SK-N-SH (cell line): ENCODE measurements around the gene PNLIPRP1. TPM values are rescaled to one million over a fixed set of nuclear protein-coding genes. Genes with fewer than 3 reads are reported as not detected.

Experiments used
- CTCF ChIA-PET: fragments of 300-600, 350-600 bp; formaldehyde crosslinking; extraction: SDS; loops from one replicate; lab custom pipeline; 2021; lab: Yijun Ruan, JAX
- POLR2A ChIA-PET: fragments of 350-600 bp; sonication (Branson Sonifier 250); formaldehyde crosslinking; extraction: SDS; loops from one replicate; lab custom pipeline; 2020; ENCODE audit warnings: antibody characterized with exemption, inconsistent platforms; lab: Yijun Ruan, JAX
- DNase-seq: peaks from one replicate; pipeline ENCODE4 v3.0.0; 2012
- H2AFZ ChIP-seq: fragments of 200-600 bp; sonication (generic); 2 replicates; pipeline ENCODE4 v1.8.1; 2016; ENCODE audit warnings: antibody characterized with exemption, mild to moderate bottlenecking, low read depth
- H3F3A ChIP-seq: fragments of 200-600 bp; sonication (generic); replicated peaks from 2 replicates; pipeline ENCODE3; 2016; ENCODE audit warnings: antibody characterized with exemption, mild to moderate bottlenecking; ENCODE audit not compliant: insufficient read depth
- H3K27ac ChIP-seq, 2 experiments: fragments of 200-500 bp in 1 of 2; fragments of 200-600 bp in 1 of 2; sonication (Bioruptor generic) in 1 of 2; sonication (generic), shearing (Covaris generic) in 1 of 2; 2 replicates each; pipeline versions ENCODE4 v1.5.1 to v1.6.1; 2014 to 2016; ENCODE audit warnings: low read depth in 2 of 2, inconsistent platforms in 1 of 2, low read length in 1 of 2, mild to moderate bottlenecking in 1 of 2, mixed read lengths in 1 of 2
- H3K27me3 ChIP-seq: fragments of 200-600 bp; sonication (generic), shearing (Covaris generic); 2 replicates; pipeline ENCODE4 v1.6.1; 2016; ENCODE audit warnings: mixed run types; ENCODE audit not compliant: insufficient read depth
- H3K36me3 ChIP-seq, 2 experiments: fragments of 200-500 bp in 1 of 2; fragments of 200-600 bp in 1 of 2; sonication (Bioruptor generic) in 1 of 2; sonication (generic) in 1 of 2; replicated peaks in 1 of 2; 2 replicates each; pipeline versions ENCODE3 to v1.5.1; 2014 to 2016; ENCODE audit warnings: low read length in 1 of 2, mild to moderate bottlenecking in 1 of 2; ENCODE audit not compliant: insufficient read depth in 2 of 2, control insufficient read depth in 1 of 2
- H3K4me1 ChIP-seq, 2 experiments: fragments of 200-500 bp in 1 of 2; fragments of 200-600 bp in 1 of 2; sonication (Bioruptor generic) in 1 of 2; sonication (generic), shearing (Covaris generic) in 1 of 2; 2 replicates each; pipeline versions ENCODE4 v1.5.1 to v1.6.1; 2014 to 2016; ENCODE audit warnings: low read depth in 1 of 2, low read length in 1 of 2, mixed run types in 1 of 2; ENCODE audit not compliant: insufficient read depth in 2 of 2, control insufficient read depth in 1 of 2
- H3K4me2 ChIP-seq: fragments of 200-600 bp; sonication (generic), shearing (Covaris generic); 2 replicates; pipeline ENCODE4 v1.6.1; 2017; ENCODE audit warnings: mixed run types
- H3K4me3 ChIP-seq, 2 experiments: fragments of 200-500 bp in 1 of 2; fragments of 200-600 bp in 1 of 2; sonication (Bioruptor generic) in 1 of 2; sonication (generic), shearing (Covaris generic) in 1 of 2; 2 replicates each; pipeline versions ENCODE4 v1.5.1 to v1.8.1; 2014 to 2016; ENCODE audit warnings: low read depth in 2 of 2, inconsistent platforms in 1 of 2, low read length in 1 of 2, mild to moderate bottlenecking in 1 of 2, mixed read lengths in 1 of 2, moderate library complexity in 1 of 2
- H3K79me2 ChIP-seq: fragments of 200-600 bp; sonication (generic); 2 replicates; pipeline ENCODE4 v1.8.1; 2017; ENCODE audit warnings: mild to moderate bottlenecking; ENCODE audit not compliant: insufficient read depth
- H3K9ac ChIP-seq: fragments of 200-600 bp; sonication (generic); 2 replicates; pipeline ENCODE4 v1.6.1; 2017; ENCODE audit warnings: mixed run types
- H3K9me2 ChIP-seq: fragments of 200-600 bp; sonication (generic); 2 replicates; pipeline ENCODE4 v1.6.1; 2017; ENCODE audit warnings: mixed run types
- H3K9me3 ChIP-seq: fragments of 200-600 bp; sonication (generic); 2 replicates; pipeline ENCODE4 v1.6.1; 2017; ENCODE audit warnings: mixed run types, mild to moderate bottlenecking, moderate library complexity
- H4K20me1 ChIP-seq: fragments of 200-600 bp; sonication (generic); 2 replicates; pipeline ENCODE4 v1.6.1; 2017; ENCODE audit warnings: mild to moderate bottlenecking, mixed run types; ENCODE audit not compliant: insufficient read depth
- CHD2 ChIP-seq: fragments of 150-350 bp; IDR thresholded peaks from 2 replicates; pipeline ENCODE4 v1.6.1; 2018; ENCODE audit warnings: low read length; ENCODE audit not compliant: partially characterized antibody
- ELF1 ChIP-seq: IDR thresholded peaks from 2 replicates; pipeline ENCODE4 v1.4.0; 2012
- EP300 ChIP-seq, 2 experiments: IDR thresholded peaks; 2 replicates each; pipeline versions ENCODE4 v1.4.0 to v1.6.1; 2012; ENCODE audit warnings: borderline replicate concordance in 1 of 2, low read depth in 1 of 2, low read length in 1 of 2
- EZH2phosphoT487 ChIP-seq: fragments of 200-600 bp; sonication (generic); IDR thresholded peaks from 2 replicates; pipeline ENCODE4 v1.6.1; 2017; ENCODE audit warnings: low read depth, mixed run types, mild to moderate bottlenecking, antibody characterized with exemption, moderate library complexity, borderline replicate concordance
- FOXJ3 ChIP-seq: sonication (generic); formaldehyde crosslinking; IDR thresholded peaks from 2 replicates; pipeline ENCODE4 v1.5.1; 2020; ENCODE audit warnings: mild to moderate bottlenecking, missing genetic modification reagents
- JUND ChIP-seq: IDR thresholded peaks from 2 replicates; pipeline ENCODE4 v1.4.0; 2012
- MEF2A ChIP-seq: IDR thresholded peaks from 2 replicates; pipeline ENCODE4 v1.4.0; 2012; ENCODE audit warnings: low read depth, borderline replicate concordance
- MXI1 ChIP-seq: IDR thresholded peaks from 2 replicates; pipeline ENCODE4 v1.6.1; 2012; ENCODE audit warnings: mild to moderate bottlenecking, low read depth, low read length, improper control_type of control experiment
- NRF1 ChIP-seq: IDR thresholded peaks from 2 replicates; pipeline ENCODE4 v1.6.1; 2012; ENCODE audit warnings: low read depth, mild to moderate bottlenecking, low read length
- RAD21 ChIP-seq: IDR thresholded peaks from 2 replicates; pipeline ENCODE4 v1.6.1; 2012; ENCODE audit warnings: mild to moderate bottlenecking, low read length
- RCOR1 ChIP-seq: fragments of 150-350 bp; IDR thresholded peaks from 2 replicates; pipeline ENCODE4 v1.6.1; 2017; ENCODE audit warnings: antibody characterized with exemption, low read length
- RFX5 ChIP-seq: IDR thresholded peaks from 2 replicates; pipeline ENCODE4 v1.6.1; 2012; ENCODE audit warnings: mild to moderate bottlenecking, improper control_type of control experiment, low read length
- RXRA ChIP-seq: IDR thresholded peaks from 2 replicates; pipeline ENCODE4 v1.4.0; 2012; ENCODE audit warnings: low read depth, mild to moderate bottlenecking, borderline replicate concordance
- SIN3A ChIP-seq: IDR thresholded peaks from 2 replicates; pipeline ENCODE4 v1.6.1; 2012; ENCODE audit warnings: low read depth, mild to moderate bottlenecking, low read length, moderate library complexity, borderline replicate concordance
- TEAD4 ChIP-seq: IDR thresholded peaks from 2 replicates; pipeline ENCODE4 v1.4.0; 2012; ENCODE audit warnings: mild to moderate bottlenecking, borderline replicate concordance; ENCODE audit not compliant: insufficient read depth
- USF2 ChIP-seq: fragments of 150-350 bp; IDR thresholded peaks from 2 replicates; pipeline ENCODE4 v1.6.1; 2017; ENCODE audit warnings: antibody characterized with exemption, low read length, low read depth, borderline replicate concordance
- WGBS: methylation state at CpG from one replicate; pipeline ENCODE4 v1.1.6; 2017; ENCODE audit warnings: low lambda C conversion rate; 5-methylcytosine and 5-hydroxymethylcytosine counted together
- polyA plus RNA-seq, 3 experiments: library from polyadenylated mRNA; depleted of rRNA; stranded (reverse); fragments of >200 nt; gene quantifications; 2 replicates each; pipeline ENCODE4 v1.2.3, GENCODE V29; 2012
- TF ChIP-seq, protein P1 (sequence below): IDR thresholded peaks from 2 replicates; pipeline ENCODE4; 2012
- TF ChIP-seq, protein P2 (sequence below): fragments of 200-600 bp; sonication (generic); IDR thresholded peaks from 2 replicates; pipeline ENCODE4 v1.6.1; 2017; ENCODE audit warnings: antibody characterized with exemption, mild to moderate bottlenecking, moderate library complexity
- TF ChIP-seq, protein P3 (sequence below): IDR thresholded peaks from 2 replicates; pipeline ENCODE4 v1.4.0; 2012; ENCODE audit warnings: low read depth, borderline replicate concordance
- TF ChIP-seq, protein P4 (sequence below): IDR thresholded peaks from 2 replicates; pipeline ENCODE4 v1.6.1; 2012; ENCODE audit warnings: mild to moderate bottlenecking, low read depth, low read length, moderate library complexity

PNLIPRP1 gene
- polyA plus RNA-seq, 1 of the 3 experiments (the other 2 are of a cell fraction), result not detected

DNA sequence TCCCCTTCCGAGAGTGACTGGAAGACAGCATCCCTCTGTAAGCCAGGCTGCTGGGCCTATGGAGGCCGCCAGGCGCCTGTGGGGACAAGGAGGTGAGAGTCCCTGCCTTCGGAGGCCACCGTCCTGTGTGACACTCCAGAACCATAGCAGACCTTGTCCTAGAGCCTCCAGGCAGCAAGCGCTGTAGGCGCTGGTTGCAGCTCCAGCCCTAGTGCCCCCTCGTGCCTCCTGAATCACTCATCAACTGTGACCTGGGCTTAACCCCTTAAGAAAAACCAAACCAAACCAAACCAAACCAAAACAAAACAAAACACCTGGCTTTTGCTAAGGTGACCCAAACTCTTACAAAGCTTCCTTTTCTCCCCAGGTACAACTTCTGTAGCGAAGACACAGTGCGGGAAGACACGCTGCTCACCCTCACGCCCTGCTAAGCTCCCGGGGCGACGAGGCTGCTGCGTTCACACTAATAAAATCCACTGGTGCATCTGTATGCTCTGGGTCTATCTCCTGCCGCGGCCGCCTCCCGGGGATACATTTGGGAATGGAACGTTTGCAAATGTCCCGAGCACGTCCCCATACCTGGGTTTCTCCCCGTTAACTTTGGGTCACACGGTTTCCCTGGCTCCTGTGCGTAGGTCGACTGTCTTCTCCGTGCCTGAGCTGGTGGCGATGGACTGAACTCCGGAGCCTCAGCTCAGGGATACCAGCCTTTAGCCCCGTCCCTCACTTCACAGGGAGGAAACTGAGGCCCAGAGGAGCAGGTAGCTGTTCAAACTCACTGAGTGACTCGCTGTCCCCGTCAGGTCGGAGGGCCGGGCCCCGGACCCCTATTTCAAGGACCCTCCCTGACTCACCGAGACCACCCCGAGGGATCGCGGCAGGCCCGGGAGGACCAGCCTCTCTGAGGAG is 18.2 kb downstream of the PNLIPRP1 start:
- Histone ChIP-seq H3K9me3 (no peaks in the 10 kb centered on the region), H3K27ac (no peak overlapping the region), H4K20me1 (no peaks in the 10 kb centered on the region), H3K9me2 (no peaks in the 10 kb centered on the region), H3K9ac (no peak overlapping the region), H3K4me3 (peak overlapping the region in 1 of 2 experiments; percentile 36; a peak in 3 of 4 replicates), H3K27me3 (no peaks in the 10 kb centered on the region), H3K4me1 (peaks cover 0 to 7% of the 10 kb centered on the region in 2 experiments; a peak in 1 of 4 replicates), H3F3A (no peaks in the 10 kb centered on the region), H3K4me2 (no peak overlapping the region), H2AFZ (no peak overlapping the region), H3K36me3 (no peaks in the 10 kb centered on the region), H3K79me2 (no peaks in the 10 kb centered on the region)
- ChIA-PET CTCF (interaction anchor here (4.5 kb wide), 1 partner anchor 18 kb away, joined by 27 read pairs; no protein-coding TSS in a partner anchor), POLR2A (no interaction called here)
- 69% methylated on average over 21 of the region's 41 CpGs for WGBS
- TF ChIP-seq, protein P1, sequence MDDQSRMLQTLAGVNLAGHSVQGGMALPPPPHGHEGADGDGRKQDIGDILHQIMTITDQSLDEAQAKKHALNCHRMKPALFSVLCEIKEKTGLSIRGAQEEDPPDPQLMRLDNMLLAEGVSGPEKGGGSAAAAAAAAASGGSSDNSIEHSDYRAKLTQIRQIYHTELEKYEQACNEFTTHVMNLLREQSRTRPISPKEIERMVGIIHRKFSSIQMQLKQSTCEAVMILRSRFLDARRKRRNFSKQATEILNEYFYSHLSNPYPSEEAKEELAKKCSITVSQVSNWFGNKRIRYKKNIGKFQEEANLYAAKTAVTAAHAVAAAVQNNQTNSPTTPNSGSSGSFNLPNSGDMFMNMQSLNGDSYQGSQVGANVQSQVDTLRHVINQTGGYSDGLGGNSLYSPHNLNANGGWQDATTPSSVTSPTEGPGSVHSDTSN, result no peak
- TF ChIP-seq SIN3A, result no peak
- no peak for TF ChIP-seq EP300 (IDR thresholded peaks at IDR 0.05; ENCODE audit: borderline replicate concordance in 1 of 2, low read depth in 1 of 2, low read length in 1 of 2)
- TF ChIP-seq FOXJ3 (CRISPR knock-in tag), result no peak
- TF ChIP-seq TEAD4, result no peak
- TF ChIP-seq RFX5, result no peak
- no peak for TF ChIP-seq ELF1
- TF ChIP-seq, protein P2, sequence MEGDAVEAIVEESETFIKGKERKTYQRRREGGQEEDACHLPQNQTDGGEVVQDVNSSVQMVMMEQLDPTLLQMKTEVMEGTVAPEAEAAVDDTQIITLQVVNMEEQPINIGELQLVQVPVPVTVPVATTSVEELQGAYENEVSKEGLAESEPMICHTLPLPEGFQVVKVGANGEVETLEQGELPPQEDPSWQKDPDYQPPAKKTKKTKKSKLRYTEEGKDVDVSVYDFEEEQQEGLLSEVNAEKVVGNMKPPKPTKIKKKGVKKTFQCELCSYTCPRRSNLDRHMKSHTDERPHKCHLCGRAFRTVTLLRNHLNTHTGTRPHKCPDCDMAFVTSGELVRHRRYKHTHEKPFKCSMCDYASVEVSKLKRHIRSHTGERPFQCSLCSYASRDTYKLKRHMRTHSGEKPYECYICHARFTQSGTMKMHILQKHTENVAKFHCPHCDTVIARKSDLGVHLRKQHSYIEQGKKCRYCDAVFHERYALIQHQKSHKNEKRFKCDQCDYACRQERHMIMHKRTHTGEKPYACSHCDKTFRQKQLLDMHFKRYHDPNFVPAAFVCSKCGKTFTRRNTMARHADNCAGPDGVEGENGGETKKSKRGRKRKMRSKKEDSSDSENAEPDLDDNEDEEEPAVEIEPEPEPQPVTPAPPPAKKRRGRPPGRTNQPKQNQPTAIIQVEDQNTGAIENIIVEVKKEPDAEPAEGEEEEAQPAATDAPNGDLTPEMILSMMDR, result no peak
- TF ChIP-seq, protein P3, sequence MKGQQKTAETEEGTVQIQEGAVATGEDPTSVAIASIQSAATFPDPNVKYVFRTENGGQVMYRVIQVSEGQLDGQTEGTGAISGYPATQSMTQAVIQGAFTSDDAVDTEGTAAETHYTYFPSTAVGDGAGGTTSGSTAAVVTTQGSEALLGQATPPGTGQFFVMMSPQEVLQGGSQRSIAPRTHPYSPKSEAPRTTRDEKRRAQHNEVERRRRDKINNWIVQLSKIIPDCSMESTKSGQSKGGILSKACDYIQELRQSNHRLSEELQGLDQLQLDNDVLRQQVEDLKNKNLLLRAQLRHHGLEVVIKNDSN, result no peak
- no peak for TF ChIP-seq MEF2A
- TF ChIP-seq CHD2, result no peak
- no peak for TF ChIP-seq RAD21
- no peak for TF ChIP-seq RXRA
- no peak for TF ChIP-seq NRF1
- TF ChIP-seq JUND, result no peak
- TF ChIP-seq, protein P4, sequence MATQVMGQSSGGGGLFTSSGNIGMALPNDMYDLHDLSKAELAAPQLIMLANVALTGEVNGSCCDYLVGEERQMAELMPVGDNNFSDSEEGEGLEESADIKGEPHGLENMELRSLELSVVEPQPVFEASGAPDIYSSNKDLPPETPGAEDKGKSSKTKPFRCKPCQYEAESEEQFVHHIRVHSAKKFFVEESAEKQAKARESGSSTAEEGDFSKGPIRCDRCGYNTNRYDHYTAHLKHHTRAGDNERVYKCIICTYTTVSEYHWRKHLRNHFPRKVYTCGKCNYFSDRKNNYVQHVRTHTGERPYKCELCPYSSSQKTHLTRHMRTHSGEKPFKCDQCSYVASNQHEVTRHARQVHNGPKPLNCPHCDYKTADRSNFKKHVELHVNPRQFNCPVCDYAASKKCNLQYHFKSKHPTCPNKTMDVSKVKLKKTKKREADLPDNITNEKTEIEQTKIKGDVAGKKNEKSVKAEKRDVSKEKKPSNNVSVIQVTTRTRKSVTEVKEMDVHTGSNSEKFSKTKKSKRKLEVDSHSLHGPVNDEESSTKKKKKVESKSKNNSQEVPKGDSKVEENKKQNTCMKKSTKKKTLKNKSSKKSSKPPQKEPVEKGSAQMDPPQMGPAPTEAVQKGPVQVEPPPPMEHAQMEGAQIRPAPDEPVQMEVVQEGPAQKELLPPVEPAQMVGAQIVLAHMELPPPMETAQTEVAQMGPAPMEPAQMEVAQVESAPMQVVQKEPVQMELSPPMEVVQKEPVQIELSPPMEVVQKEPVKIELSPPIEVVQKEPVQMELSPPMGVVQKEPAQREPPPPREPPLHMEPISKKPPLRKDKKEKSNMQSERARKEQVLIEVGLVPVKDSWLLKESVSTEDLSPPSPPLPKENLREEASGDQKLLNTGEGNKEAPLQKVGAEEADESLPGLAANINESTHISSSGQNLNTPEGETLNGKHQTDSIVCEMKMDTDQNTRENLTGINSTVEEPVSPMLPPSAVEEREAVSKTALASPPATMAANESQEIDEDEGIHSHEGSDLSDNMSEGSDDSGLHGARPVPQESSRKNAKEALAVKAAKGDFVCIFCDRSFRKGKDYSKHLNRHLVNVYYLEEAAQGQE, result no peak
- no peak for TF ChIP-seq EZH2phosphoT487
- TF ChIP-seq MXI1, result no peak
- no peak for TF ChIP-seq USF2
- no peak for TF ChIP-seq RCOR1
- no peak for DNase-seq
